Progenitor cell of endocrine pancreas (in vitro differentiated cells): ENCODE results near the gene NLE1. TPM values are rescaled to one million over a fixed set of nuclear protein-coding genes. Genes with fewer than 3 reads are reported as not detected.
A peak's percentile ranks its signal among the peaks of the same experiment; 100 is the strongest.

ENCODE experiments used
- DNase-seq: peaks from one replicate; pipeline ENCODE4 v3.0.0; 2021; ENCODE audit warnings: low spot score; ENCODE audit not compliant: unreplicated experiment
- H3K27ac Mint-ChIP-seq: 2 replicates; pipeline ENCODE4 v1.8.0; 2021; ENCODE audit warnings: mild to moderate bottlenecking, moderate library complexity, mixed read lengths
- H3K27me3 Mint-ChIP-seq: 2 replicates; pipeline ENCODE4 v1.8.0; 2021; ENCODE audit warnings: mixed read lengths
- H3K36me3 Mint-ChIP-seq: 2 replicates; pipeline ENCODE4 v1.8.0; 2022; ENCODE audit warnings: mixed read lengths; ENCODE audit not compliant: insufficient read depth
- H3K4me1 Mint-ChIP-seq: 2 replicates; pipeline ENCODE4 v1.8.0; 2021; ENCODE audit warnings: low read depth, mixed read lengths
- H3K4me3 Mint-ChIP-seq: 2 replicates; pipeline ENCODE4 v1.8.0; 2021; ENCODE audit warnings: low read depth, mild to moderate bottlenecking, moderate library complexity, mixed read lengths
- H3K9me3 Mint-ChIP-seq: 2 replicates; pipeline ENCODE4 v1.8.0; 2021; ENCODE audit warnings: low read depth, mixed read lengths
- CTCF ChIP-seq: fragments of 200-600 bp; sonication (generic); IDR thresholded peaks from one replicate; pipeline ENCODE4 v1.5.0; 2021; ENCODE audit warnings: antibody characterized with exemption, mild to moderate bottlenecking; ENCODE audit not compliant: unreplicated experiment
- total RNA-seq: library from RNA; stranded (reverse); gene quantifications from 2 replicates; pipeline ENCODE4 v1.2.1, GENCODE V29; 2021

The NLE1 gene
- total RNA-seq, 1 donor from 2014 or later = 18.1 TPM

GRCh38 chr17:35084987-35085386, 57.1 kb downstream of the NLE1 start:
- Mint-ChIP-seq H3K4me1 (peaks cover 46% of the 10 kb centered on the region), H3K4me3 (no peak overlapping the region), H3K27me3 (no peaks in the 10 kb centered on the region), H3K9me3 (no peaks in the 10 kb centered on the region), H3K27ac (peak overlapping the region; percentile 16), H3K36me3 (no peaks in the 10 kb centered on the region)
- no peak for DNase-seq
- no peak for TF ChIP-seq CTCF

GRCh38 chr17:35083071-35083470, 59.0 kb downstream of the NLE1 start:
- Mint-ChIP-seq H3K4me1 (peaks cover 49% of the 10 kb centered on the region), H3K36me3 (no peaks in the 10 kb centered on the region), H3K27me3 (no peaks in the 10 kb centered on the region), H3K27ac (no peak overlapping the region), H3K9me3 (no peaks in the 10 kb centered on the region), H3K4me3 (no peak overlapping the region)
- no peak for TF ChIP-seq CTCF
- no peak for DNase-seq

- no peak for DNase-seq
- Mint-ChIP-seq H3K4me1 (peaks cover 48% of the 10 kb centered on the region), H3K27me3 (no peaks in the 10 kb centered on the region), H3K36me3 (no peaks in the 10 kb centered on the region), H3K27ac (peak overlapping the region; percentile 46), H3K4me3 (no peak overlapping the region), H3K9me3 (no peaks in the 10 kb centered on the region)
- TF ChIP-seq CTCF = no peak
Observed at GRCh38 chr17:35082073-35082657, 59.9 kb downstream of the NLE1 start.

GRCh38 chr17:35081638-35082037, 60.5 kb downstream of the NLE1 start:
- Mint-ChIP-seq H3K4me1 (peaks cover 44% of the 10 kb centered on the region), H3K27ac (no peak overlapping the region), H3K9me3 (no peaks in the 10 kb centered on the region), H3K27me3 (no peaks in the 10 kb centered on the region), H3K36me3 (no peaks in the 10 kb centered on the region), H3K4me3 (no peak overlapping the region)
- no peak for TF ChIP-seq CTCF
- DNase-seq = no peak

GRCh38 chr17:35080536-35080935, 61.6 kb downstream of the NLE1 start:
- Mint-ChIP-seq H3K36me3 (no peaks in the 10 kb centered on the region), H3K27me3 (no peaks in the 10 kb centered on the region), H3K27ac (no peak overlapping the region), H3K9me3 (no peaks in the 10 kb centered on the region), H3K4me1 (peaks cover 37% of the 10 kb centered on the region), H3K4me3 (no peak overlapping the region)
- no peak for TF ChIP-seq CTCF
- no peak for DNase-seq
